OCI-LY3 (cell line): ENCODE data around the gene NAP1L1.

Source experiments
- H2AFZ ChIP-seq: fragments of 200-600, 300-600 bp; shearing (Covaris generic); 2 replicates; pipeline ENCODE4 v1.6.0; 2014; ENCODE audit warnings: antibody characterized with exemption, low read depth, low read length
- H3K27ac ChIP-seq: fragments of 200-600, 300-600 bp; sonication (generic); 2 replicates; pipeline ENCODE4 v1.5.1; 2014; ENCODE audit warnings: mild to moderate bottlenecking, low read length, moderate library complexity, mixed read lengths
- H3K27me3 ChIP-seq: fragments of 200-600, 300-600 bp; sonication (generic); 2 replicates; pipeline ENCODE4 v1.6.1; 2014; ENCODE audit warnings: low read depth, low read length, mixed read lengths
- H3K36me3 ChIP-seq: fragments of 200-600, 300-600 bp; sonication (generic); replicated peaks from 2 replicates; pipeline ENCODE3; 2014; ENCODE audit warnings: low read depth, low read length, mixed read lengths
- H3K4me1 ChIP-seq: fragments of 300-600, 200-600 bp; sonication (generic); 2 replicates; pipeline ENCODE4 v1.6.1; 2014; ENCODE audit warnings: low read length, mixed read lengths
- H3K4me2 ChIP-seq: fragments of 200-600, 300-600 bp; sonication (generic); 2 replicates; pipeline ENCODE4 v1.6.1; 2014; ENCODE audit warnings: low read length, mixed read lengths
- H3K4me3 ChIP-seq: fragments of 300-600, 200-600 bp; sonication (generic); 2 replicates; pipeline ENCODE4 v1.5.1; 2014; ENCODE audit warnings: antibody characterized with exemption, mild to moderate bottlenecking, low read length, moderate library complexity
- H3K79me2 ChIP-seq: fragments of 300-600, 200-600 bp; shearing (Covaris generic); 2 replicates; pipeline ENCODE4 v1.6.1; 2014; ENCODE audit warnings: mild to moderate bottlenecking, low read length, mixed read lengths
- H3K9ac ChIP-seq: fragments of 300-600, 200-600 bp; shearing (Covaris generic); 2 replicates; pipeline ENCODE4 v1.6.0; 2014; ENCODE audit warnings: mild to moderate bottlenecking, low read length, moderate library complexity
- H3K9me3 ChIP-seq: fragments of 200-600, 300-600 bp; shearing (Covaris generic); 2 replicates; pipeline ENCODE4 v1.6.1; 2014; ENCODE audit warnings: low read length, mixed read lengths; ENCODE audit not compliant: insufficient read depth
- H4K20me1 ChIP-seq: fragments of 200-600, 300-600 bp; sonication (generic); 2 replicates; pipeline ENCODE4 v1.6.1; 2016; ENCODE audit warnings: low read length, mixed read lengths; ENCODE audit not compliant: insufficient read depth
- EZH2phosphoT487 ChIP-seq: fragments of 200-600 bp; shearing (Covaris generic); IDR thresholded peaks from 2 replicates; pipeline ENCODE4 v1.6.1; 2018; ENCODE audit warnings: antibody characterized with exemption, mixed run types, low read depth
- TF ChIP-seq, protein P1 (sequence below): fragments of 200-600, 300-600 bp; sonication (generic); IDR thresholded peaks from 2 replicates; pipeline ENCODE4 v1.5.1; 2014; ENCODE audit warnings: antibody characterized with exemption, low read length, low read depth

Gene NAP1L1

GRCh38 chr12:76020281-76020680 lies 64.2 kb downstream of the NAP1L1 start:
- no peak overlapping the region for H3K27ac ChIP-seq
- H3K36me3 ChIP-seq: no peaks in the 10 kb centered on the region
- H4K20me1 ChIP-seq: no peaks in the 10 kb centered on the region
- no peak for TF ChIP-seq EZH2phosphoT487
- TF ChIP-seq, protein P1, sequence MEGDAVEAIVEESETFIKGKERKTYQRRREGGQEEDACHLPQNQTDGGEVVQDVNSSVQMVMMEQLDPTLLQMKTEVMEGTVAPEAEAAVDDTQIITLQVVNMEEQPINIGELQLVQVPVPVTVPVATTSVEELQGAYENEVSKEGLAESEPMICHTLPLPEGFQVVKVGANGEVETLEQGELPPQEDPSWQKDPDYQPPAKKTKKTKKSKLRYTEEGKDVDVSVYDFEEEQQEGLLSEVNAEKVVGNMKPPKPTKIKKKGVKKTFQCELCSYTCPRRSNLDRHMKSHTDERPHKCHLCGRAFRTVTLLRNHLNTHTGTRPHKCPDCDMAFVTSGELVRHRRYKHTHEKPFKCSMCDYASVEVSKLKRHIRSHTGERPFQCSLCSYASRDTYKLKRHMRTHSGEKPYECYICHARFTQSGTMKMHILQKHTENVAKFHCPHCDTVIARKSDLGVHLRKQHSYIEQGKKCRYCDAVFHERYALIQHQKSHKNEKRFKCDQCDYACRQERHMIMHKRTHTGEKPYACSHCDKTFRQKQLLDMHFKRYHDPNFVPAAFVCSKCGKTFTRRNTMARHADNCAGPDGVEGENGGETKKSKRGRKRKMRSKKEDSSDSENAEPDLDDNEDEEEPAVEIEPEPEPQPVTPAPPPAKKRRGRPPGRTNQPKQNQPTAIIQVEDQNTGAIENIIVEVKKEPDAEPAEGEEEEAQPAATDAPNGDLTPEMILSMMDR: no peak
- H3K79me2 ChIP-seq: no peaks in the 10 kb centered on the region
- H3K9me3 ChIP-seq: no peaks in the 10 kb centered on the region
- no peak overlapping the region for H3K9ac ChIP-seq
- H3K4me1 ChIP-seq: peaks cover 16% of the 10 kb centered on the region
- peak overlapping the region; percentile 16 for H3K4me2 ChIP-seq
- H3K4me3 ChIP-seq: no peak overlapping the region
- peak overlapping the region; percentile 22; the same call in 1 of the 2 replicates for H2AFZ ChIP-seq
- peaks cover 3% of the 10 kb centered on the region; the same call in 1 of the 2 replicates for H3K27me3 ChIP-seq

DNA sequence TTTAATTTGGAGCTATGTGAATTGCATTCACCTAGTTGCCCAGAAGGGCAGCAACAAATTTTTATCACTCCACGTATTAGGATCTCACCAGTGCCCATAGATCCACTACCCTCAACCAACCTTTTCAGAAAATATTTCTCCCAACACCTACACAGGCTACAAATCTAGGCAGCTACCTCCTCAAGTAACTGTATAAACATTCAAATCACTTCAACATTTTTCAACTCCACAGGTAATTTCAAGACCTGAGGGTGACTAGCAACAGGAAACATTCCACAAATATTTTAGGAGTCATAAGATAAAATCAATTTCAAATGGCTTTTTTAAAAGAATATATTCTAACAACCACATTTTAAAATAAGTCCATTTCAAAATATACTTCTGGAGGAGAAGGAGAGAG lies 65.8 kb downstream of the NAP1L1 start:
- Histone ChIP-seq H3K4me3 (no peak overlapping the region), H3K27ac (no peak overlapping the region), H3K4me1 (peaks cover 10% of the 10 kb centered on the region), H3K9ac (no peak overlapping the region), H3K36me3 (no peaks in the 10 kb centered on the region), H3K4me2 (no peak overlapping the region), H3K27me3 (0 out of 2 replicates have a peak, but pooled peaks cover 3% of the 10 kb centered on the region), H2AFZ (no peak overlapping the region), H3K9me3 (no peaks in the 10 kb centered on the region), H3K79me2 (no peaks in the 10 kb centered on the region), H4K20me1 (no peaks in the 10 kb centered on the region)
- TF ChIP-seq, protein P1: no peak
- no peak for TF ChIP-seq EZH2phosphoT487

- no peaks in the 10 kb centered on the region for H3K36me3 ChIP-seq
- no peak overlapping the region for H3K27ac ChIP-seq
- peaks cover 10% of the 10 kb centered on the region for H3K4me1 ChIP-seq
- H2AFZ ChIP-seq: no peak overlapping the region
- 0 out of 2 replicates have a peak, but pooled peaks cover 3% of the 10 kb centered on the region for H3K27me3 ChIP-seq
- no peaks in the 10 kb centered on the region for H3K79me2 ChIP-seq
- no peak overlapping the region for H3K4me2 ChIP-seq
- H3K4me3 ChIP-seq: no peak overlapping the region
- H3K9ac ChIP-seq: no peak overlapping the region
- H3K9me3 ChIP-seq: no peaks in the 10 kb centered on the region
- TF ChIP-seq, protein P1: no peak
- TF ChIP-seq EZH2phosphoT487: no peak
- no peaks in the 10 kb centered on the region for H4K20me1 ChIP-seq
Observed at GRCh38 chr12:76018111-76018510, 66.4 kb downstream of the NAP1L1 start.

- H3K4me2 ChIP-seq: no peak overlapping the region
- no peak for TF ChIP-seq EZH2phosphoT487
- TF ChIP-seq, protein P1: no peak
- H3K79me2 ChIP-seq: no peaks in the 10 kb centered on the region
- H3K36me3 ChIP-seq: no peaks in the 10 kb centered on the region
- no peak overlapping the region for H3K9ac ChIP-seq
- H3K4me3 ChIP-seq: no peak overlapping the region
- no peak overlapping the region for H3K27ac ChIP-seq
- H2AFZ ChIP-seq: no peak overlapping the region
- no peaks in the 10 kb centered on the region for H4K20me1 ChIP-seq
- H3K9me3 ChIP-seq: no peaks in the 10 kb centered on the region
- H3K27me3 ChIP-seq: 0 out of 2 replicates have a peak, but pooled peaks cover 3% of the 10 kb centered on the region
- no peaks in the 10 kb centered on the region for H3K4me1 ChIP-seq
Observed at GRCh38 chr12:76014007-76014406, 70.5 kb downstream of the NAP1L1 start.
